ENCODE measurements around the gene SDK1.
"Not testable (repeated sequence)": the region's sequence is repeated elsewhere in the genome, so short reads cannot be mapped to it uniquely, and the experiment has no call there.

The SDK1 gene

DNA sequence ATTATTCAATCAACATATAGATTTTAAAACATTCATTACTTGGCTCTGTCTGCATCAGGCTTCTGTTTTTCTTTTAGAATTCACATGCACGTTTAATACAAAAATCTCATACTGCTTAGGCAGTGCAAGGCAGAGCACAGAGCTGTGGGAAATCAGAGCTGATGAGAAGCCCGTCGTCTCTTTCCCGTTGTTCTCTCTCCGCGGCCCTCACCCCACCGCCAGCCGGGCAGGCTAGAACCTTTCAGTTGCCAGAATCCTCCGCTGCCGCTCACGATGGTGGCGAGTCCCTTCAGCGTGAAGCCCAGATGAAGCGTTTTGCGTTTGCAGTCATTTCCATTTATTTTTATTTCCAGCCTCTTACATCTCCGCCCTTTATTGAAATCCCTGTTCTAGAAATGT is 648.2 kb downstream of the SDK1 start:
- no peak for DNase-seq (ENCODE audit: low read depth in 2 of 2, low spot score in 1 of 2)

DNA sequence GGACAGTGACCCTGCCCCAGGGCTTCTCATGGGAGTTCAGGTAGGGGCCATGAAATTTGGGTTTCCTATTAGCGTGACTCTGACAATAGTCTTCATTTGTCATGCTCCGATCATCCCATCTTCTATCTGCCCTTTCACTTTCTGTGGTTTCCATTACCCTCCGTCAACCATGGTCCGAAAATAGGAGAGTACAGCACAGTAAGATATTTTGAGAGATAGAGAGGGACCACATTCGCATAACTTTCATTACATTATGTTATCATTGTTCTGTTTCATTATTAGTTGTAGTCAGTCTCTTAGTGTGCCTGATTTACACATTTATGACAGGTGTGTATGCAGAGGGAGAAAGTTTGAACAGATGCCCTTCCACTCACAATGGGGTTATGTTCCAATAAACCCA is 649.2 kb downstream of the SDK1 start:
- no peak for DNase-seq (ENCODE audit: low read depth in 2 of 2, low spot score in 1 of 2)

DNA sequence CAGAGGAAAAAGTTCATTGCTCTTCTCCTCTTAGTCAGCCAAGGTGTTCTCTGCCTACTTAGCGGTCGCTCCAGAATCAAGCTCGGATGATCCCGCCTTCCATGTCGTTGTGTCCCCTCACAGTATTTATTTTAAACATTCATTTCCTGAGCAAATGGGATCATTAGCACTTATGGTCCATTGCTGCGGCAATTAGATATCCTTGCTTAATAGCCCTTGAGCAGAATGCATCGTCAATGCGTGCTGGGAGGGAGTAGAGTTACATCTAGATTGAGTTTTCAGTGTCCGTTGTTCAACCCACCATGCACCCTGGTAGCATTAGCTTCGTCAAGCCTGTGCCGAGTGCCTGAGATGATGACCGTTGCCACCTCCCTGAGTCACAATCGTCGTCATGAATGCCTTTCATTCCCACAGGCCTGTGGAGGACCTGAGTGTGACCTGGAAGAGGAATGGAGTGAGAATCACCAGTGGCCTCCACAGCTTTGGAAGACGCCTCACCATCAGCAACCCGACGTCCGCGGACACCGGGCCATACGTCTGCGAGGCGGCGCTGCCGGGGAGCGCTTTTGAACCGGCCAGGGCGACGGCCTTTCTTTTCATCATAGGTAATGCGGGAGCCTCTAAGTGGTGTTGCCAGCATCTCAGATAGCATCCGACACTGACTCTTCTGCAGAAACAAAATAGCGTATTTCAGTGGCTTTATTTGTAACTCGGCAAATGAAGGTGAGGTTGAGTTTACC is 650.4 kb downstream of the SDK1 start:
- DNase-seq (ENCODE audit: low read depth in 2 of 2, low spot score in 1 of 2) = no peak

DNA sequence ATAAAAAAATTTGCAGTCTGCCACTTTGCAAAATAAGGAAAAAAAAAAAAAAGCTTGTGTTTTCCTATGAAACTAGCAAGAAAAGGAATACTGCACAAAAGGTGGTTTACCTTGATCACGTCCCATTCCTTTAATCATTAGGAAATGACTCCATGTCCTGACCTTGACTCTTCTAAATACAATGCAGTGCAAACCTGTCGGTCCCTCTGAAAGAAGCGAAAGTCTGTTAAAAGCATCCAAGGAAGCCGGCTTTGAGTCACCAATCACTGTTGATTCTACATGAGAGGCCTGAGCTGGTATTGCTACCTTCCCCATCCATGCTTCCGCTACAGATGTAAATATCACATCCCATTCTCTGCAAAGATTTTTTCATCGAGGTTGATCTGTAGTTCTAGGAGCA is 652.1 kb downstream of the SDK1 start:
- no peak for DNase-seq (ENCODE audit: low read depth in 2 of 2, low spot score in 1 of 2)

DNA sequence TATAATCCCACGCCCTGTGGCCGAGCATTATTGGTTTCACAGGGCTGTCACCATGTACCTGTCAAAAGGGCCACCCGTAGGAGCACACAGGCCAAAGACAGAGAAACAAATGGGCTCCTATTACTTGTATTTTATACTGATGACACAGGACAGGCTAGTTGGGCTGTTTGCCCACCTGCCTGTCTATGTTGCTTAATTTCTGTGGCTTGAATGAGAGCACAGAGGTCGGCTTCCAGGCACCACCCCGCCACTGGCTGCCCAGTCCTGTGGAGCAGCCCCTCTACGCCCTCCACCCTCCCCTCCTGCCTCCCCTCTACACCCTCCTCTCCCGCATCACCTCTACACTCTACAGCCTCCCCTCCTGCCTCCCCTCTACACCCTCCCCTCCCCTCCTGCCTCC is 652.9 kb downstream of the SDK1 start:
- no peak for DNase-seq (ENCODE audit: low read depth in 2 of 2, low spot score in 1 of 2)

DNA sequence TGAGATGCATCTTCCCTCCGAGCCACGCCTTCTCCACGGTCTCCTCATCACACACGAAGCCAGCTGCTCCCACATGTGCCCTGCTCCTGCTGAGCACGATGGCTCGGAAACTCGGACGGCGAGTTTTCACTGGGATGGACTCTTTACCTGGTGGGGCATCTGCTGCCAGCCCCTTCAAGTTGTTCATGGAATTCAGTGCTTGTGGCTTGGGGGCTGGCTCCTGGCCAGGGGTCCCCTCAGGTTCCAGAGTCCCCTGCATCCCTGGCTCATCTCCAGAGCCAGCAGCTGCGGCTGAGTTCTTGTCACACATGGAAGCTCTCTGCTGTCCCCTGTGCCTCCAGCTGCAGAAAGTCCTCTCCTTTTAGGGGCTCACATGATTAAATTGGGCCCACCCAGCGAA is 654.0 kb downstream of the SDK1 start:
- no peak for DNase-seq (ENCODE audit: low read depth in 2 of 2, low spot score in 1 of 2)

DNA sequence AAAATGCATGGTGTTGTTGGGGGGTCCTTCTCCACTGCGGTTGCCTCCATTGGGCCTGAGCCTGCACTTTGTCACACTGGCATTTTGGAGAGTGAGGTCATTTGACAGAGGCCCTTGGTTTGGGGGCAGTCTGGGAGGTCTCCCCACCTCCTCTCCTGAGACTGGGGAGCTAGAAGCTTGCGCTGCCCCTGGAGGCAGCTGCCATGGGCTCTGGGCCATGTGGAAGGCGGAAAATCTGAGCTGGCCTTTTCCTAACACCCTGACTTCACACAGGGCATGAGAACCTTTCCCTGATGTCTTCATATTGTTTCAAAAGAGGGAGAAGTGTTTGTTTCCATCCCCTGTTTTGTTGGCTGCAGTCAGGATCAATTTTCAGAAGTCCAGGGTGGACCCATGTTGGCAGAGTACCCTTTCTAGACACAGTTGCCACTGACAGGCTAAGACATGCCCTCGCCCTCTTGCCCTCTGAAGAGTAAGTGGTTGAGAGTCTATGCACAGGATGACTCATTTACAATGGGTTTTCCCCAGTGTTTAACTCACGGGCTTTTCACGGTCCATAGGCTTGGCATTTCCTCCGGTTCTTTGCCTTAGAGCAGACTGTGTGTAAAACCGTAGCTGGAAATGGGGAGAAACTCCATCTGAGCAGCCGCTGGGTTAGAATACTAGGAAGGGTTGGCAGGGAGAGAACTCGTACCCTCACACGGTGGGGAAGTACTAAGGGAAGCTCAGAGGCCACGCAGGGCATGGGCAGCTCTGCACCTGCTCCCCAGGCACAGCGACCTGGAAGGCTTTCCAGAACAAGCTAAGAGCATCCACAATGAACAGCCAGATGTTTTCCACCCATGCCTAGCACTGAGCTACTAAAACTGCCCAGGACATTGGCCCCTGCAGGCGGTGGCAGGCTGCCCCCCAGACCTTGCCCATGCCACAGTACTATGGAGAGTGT is 655.0 kb downstream of the SDK1 start:
- no peak for DNase-seq (ENCODE audit: low read depth in 2 of 2, low spot score in 1 of 2)

DNA sequence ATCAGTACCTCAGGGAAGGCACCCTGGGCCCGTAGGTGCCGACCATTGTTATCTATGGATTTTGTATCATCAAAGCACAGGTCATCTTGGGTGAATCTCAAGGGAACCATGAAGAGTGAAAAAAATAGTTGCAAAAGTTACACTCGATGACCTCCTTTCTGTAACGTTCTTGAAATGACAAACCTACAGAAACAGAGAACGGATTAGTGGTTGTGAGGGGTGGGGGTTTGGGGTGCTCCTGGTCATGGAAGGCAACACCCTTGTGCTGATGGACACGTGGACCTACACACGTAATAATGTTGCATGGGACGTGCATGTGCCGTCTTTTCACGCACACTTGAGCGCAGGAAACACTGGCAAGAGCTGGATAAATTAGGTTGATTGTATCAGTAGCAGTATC is 655.9 kb downstream of the SDK1 start:
- no peak for DNase-seq (ENCODE audit: low read depth in 2 of 2, low spot score in 1 of 2)

DNA sequence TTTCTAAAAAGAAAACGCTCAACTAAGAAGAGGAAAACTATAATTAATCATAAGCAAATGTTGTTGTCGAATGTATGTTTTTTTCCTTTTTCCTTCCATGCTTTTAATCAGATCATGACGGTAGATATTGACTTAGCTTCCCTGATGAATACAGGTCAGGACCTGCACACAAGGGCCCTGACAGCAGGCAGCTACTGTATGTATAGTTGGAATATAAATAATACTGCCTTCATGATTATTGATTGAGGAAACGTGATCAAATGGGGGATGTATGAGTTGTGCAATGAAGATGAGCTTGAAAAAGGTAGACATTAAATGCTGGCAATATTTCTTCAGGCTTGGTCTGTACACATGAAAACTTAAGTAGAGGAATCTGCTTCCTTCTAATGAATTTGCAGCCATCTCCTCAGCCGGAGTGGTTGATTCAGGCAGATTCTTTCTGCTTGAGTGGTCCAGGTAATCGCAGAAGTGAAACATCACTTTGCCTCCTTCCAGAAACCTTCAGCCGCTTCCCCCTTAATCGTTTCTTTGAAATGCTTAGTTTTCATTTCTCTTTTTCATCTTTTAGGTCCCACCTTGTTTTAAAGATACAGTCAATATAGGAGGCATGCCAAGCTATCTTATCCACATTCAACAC is 656.5 kb downstream of the SDK1 start:
- no peak for DNase-seq (ENCODE audit: low read depth in 2 of 2, low spot score in 1 of 2)

DNA sequence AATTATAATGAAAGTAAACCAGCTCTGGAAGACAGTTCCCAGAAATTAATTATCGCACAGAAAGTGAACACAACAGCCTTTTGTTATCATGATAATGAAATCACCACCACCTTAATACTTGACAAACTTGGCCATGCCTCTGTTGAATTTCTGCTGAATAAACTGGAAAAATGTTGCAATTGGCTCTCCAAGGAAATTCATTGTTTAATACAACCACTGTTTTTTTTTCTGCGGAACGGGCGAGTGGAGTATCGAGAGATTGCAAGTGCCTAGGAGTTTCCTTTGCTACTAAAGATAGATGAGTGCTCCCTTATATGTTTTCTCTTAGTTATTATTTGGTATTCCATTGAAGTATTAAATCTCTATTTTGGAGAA is 657.0 kb downstream of the SDK1 start:
- DNase-seq (ENCODE audit: low read depth in 2 of 2, low spot score in 1 of 2) = no peak

DNA sequence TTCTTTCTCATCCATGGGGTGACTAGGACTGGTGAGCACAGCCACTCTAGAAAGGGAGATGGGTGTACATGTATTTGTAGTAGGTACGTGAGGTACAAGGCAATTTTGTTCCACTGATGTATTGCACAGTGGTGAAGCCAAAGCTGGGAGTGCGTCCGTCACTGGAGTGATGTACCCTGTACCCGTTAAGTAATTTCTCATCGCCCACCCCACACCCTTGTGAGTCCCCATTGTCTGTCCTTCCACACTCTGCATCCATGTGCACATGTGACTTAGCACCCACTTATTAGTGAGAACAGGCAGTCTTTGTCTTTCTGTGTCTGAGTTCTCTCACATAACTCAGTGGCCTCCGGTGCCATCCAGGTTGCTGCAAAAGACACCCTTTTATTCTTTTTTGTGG is 658.3 kb downstream of the SDK1 start:
- DNase-seq (ENCODE audit: low read depth in 2 of 2, low spot score in 1 of 2) = no peak

DNA sequence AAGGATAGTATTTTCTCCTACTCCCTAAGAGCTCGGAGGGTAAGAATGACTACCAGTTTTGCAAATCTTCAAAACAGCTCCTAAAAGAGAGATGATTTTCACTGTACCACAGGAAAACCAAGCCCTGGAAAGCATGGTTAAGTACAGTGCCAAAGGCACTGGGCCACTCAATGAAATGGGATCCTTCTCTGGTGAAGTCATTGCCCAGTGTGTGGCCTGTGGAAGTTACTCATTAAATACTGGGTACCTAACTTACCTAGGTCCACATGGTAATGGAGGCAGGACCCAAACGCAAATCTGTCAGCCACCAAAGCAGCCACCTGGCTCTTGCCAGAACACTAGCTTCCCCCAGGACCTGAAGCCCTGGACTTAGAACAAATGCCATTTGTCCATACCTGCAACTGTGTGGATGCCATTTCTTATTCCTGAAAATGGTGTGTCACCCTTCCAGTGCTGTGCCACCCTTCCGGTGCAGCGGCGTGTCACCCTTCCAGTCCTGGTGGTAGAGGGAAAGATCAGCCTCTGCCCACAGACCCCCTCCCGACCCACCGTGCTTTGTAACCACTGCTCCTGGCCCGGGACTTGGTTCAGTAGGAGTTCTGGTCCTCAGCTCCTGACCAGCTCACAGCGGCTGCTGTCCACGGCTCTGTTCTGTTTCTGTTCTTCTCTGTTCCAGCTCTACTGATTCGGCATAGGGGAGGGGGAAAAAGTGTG is 659.2 kb downstream of the SDK1 start:
- DNase-seq (ENCODE audit: low read depth in 2 of 2, low spot score in 1 of 2) = no peak

DNA sequence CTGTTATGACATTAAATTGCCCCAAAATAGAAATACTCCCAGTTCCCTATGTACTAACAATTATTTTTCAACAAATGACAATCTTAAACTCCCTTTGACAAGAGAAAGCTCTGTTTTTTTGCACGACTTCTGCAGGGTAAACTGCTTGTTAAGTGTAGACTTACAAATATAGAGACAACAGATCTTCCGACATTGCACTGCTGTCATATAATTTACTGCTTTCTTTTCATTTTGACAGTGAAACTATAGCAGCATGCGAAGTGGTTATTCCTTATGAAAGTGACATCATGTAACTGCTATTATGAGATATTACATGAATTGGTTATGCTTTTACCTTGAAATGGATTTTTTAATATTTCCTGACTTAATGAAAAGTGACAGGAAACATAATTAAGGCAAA is 659.9 kb downstream of the SDK1 start:
- DNase-seq (ENCODE audit: low read depth in 2 of 2, low spot score in 1 of 2) = no peak

DNA sequence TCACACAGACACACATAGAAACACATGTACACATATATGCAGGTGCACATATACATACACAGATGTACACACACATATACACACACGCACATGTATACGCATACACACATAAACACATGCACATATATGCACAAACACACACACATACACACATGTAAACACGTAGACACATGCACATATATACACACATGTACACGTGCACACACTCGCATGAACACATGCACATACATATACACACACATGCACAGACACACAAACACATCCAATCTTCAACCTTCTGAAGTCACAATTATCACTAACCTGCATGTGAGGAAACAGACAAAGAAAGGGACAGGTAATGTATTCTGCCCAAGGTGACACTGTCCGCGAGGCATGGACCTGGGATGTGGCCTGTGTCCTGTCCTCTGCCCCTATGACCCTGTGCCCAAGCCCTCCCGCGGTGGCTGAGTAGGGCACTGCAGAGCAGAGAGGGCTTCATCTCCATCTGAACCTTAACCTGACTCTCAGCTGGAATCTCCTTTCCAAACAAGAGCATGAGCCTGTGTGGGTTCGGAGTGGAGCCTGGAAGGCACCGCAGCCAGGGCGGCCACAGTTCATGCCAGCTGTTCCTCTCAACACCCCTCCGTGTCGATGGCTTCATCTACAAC is 660.9 kb downstream of the SDK1 start:
- DNase-seq (ENCODE audit: low read depth in 2 of 2, low spot score in 1 of 2) = no peak

DNA sequence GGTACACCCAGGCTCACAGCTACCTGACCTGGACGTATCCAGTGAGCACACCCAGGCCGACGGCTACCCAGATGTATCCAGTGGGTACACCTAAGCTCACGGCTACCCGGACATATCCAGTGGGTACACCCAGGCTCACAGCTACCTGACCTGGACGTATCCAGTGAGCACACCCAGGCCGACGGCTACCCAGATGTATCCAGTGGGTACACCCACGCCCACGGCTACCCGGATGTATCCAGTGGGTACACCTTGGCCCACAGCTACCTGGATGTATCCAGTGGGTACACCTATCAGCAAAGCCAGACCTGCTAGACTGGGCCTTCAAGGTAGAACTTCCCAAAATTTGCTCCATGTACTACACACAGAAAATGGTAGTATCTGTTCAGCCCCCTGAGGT is 662.7 kb downstream of the SDK1 start:
- DNase-seq (ENCODE audit: low read depth in 2 of 2, low spot score in 1 of 2) = not testable (repeated sequence)

DNA sequence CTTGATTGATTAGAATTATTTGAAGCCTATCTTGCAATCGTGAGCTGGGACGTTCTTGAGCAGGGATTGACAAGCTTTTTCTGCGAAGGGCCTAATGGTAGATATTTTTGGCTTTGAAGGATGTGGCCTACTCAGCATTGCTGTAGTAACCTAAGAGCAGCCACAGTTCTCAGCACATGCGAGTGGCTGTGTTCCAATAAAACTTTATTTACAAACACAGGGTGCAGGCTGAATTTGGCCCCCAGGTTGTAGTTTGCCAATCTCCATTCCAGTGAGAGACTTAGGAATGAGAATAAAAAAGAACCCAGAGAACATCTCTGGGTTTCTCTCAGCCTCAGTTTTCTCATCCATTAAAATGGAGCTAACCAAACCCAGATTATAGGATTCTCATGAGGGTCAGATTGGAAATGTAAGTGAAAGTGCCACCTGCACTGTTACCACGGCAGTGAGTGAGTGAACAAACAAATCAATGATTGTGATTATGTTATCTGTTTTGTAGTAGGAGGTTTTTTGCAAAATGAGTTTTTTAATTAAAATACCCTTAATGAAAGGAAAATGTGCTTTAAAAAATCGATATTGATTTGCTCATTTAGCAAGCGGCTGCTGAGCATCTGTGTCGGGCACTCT is 664.0 kb downstream of the SDK1 start:
- DNase-seq (ENCODE audit: low read depth in 2 of 2, low spot score in 1 of 2) = no peak

DNA sequence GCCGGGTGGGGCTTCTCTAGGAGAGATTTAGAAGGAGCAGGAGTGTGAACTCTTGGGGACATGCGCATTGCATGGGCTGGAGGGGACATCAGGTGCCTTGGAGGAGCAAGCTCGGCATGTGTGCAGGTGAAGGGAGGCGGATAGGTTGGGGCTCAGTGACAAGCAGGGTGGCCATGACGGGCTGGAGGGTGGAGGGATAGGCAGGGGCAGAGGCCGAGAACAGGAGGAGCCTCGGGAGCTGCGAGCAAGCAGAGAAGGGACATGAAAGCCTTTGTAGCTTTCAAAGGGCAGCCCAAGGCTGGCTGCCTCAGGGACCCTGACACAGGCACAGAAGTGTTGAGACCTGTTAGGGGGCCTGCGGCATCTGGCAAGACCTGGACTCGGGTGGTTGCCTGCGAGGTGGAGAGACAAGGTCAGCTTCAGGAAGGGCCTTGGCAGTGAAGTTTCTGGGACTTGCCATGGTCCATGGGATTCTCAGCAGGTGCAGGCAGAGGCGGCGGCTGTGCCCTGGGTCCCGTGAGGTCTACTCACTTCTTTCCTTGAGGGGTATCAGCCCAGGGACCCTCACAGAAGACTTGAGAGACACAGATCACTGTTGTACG is 664.8 kb downstream of the SDK1 start:
- no peak for DNase-seq (ENCODE audit: low read depth in 2 of 2, low spot score in 1 of 2)

DNA sequence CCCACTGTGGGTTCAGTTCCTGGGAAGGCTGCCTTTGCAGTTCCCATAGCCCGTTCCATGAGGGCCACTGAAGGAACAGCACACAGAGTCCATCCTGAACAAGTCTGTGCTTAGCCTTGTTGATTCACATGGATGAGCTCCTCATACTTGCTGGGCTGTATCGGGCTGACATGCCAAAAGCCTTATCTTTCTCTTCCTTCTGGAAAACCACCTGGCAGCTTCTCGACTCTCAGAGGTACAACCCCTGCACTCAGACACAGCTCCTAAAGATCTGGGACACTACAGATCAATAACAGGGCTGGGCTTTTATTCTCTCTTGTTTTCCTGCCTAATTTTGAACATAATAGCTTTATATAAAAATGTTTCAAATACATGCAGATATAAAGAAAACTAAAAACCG is 667.2 kb downstream of the SDK1 start:
- no peak for DNase-seq (ENCODE audit: low read depth in 2 of 2, low spot score in 1 of 2)

DNA sequence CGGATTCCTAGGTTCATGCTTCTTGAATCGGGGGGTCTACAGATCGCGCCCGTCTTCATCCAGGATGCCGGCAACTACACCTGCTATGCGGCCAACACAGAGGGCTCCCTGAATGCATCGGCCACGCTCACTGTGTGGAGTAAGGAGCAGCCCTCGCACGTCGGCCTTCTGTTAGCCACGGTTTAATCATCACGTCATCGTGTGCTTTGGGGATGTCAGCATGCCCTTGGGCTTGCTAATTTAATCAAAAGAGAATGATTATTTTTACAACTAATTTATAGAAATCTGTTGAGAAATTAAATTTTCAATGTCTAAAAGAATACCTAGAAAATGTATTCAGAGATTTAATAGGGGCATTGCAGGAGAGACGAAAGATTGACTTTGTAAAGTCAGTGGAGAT is 668.2 kb downstream of the SDK1 start:
- no peak for DNase-seq (ENCODE audit: low read depth in 2 of 2, low spot score in 1 of 2)

DNA sequence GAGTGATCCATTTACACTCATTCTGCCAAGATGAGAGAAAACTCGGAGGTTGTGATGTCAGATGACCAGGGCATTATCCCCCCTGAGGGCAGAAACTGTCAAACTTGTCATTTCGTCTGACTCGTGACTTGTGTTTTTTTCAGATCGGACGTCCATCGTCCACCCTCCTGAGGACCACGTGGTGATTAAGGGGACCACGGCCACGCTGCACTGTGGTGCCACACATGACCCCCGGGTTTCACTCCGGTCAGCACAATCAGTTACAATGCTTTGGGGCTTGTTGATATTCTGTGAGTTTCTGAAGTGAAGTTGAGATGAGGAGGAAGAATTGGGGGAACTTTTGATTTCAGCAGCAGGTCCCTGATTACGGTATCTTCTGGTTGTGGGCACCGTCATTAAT is 670.3 kb downstream of the SDK1 start:
- no peak for DNase-seq (ENCODE audit: low read depth in 2 of 2, low spot score in 1 of 2)

Data from stimulated activated CD8-positive, alpha-beta memory T cell treated with anti-CD3 and anti-CD28 coated beads, Interleukin-4, amount 100 ng/mL, for 4 hours (primary cell).